RPMI8226 (cell line): Measurements from ENCODE around the gene C1orf53.
A peak's percentile ranks its signal among the peaks of the same experiment; 100 is the strongest.

Experiments
- DNase-seq: peaks from one replicate; pipeline ENCODE4 v3.0.0-alpha.2; 2015

The C1orf53 gene

DNA sequence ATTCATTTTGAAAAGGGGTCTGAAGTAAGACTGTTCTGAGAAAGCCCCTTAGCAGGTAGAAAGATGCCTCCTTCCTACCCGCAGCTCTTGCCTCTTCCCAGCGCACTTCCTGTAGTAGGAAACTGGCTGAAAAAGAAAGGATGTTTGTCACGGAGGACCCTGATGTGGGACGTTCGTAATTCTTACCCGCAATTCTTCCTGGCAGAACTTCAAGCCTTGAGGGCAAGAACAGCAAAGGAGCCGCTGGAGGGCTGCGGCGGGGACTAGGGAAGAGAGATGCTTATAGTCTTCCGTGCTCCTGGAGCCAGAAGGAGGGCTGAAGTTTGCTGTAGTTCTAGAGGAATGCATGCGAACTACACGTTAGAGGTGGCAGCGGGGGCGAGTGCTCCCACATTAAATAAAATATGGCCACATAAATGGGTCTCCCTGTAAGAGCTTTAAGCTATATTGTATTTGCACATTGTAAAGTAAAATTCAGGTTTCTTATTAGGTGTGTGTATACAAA, 6.3 kb downstream of the C1orf53 start:
- no peak for DNase-seq

DNA sequence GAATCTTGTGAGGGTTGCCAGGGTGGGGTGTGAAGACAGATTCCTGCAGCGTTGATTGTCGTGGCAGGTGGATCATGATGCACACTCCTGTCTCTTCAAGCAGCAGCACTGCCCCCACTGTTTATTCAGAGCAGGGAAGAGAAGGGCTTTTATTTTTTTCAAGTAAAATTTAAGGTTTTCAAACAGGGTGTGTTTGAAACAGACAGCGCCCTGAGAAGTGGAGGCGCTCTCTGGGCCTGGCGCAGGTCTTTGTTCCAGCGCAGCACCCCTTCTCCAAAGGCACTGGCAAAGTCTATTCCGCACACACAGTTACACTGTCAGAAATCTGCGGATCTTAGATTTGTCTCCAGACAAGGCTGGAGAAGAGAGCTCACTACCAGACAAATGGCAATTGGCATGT, 7.0 kb downstream of the C1orf53 start:
- peak; percentile 31 for DNase-seq

DNA sequence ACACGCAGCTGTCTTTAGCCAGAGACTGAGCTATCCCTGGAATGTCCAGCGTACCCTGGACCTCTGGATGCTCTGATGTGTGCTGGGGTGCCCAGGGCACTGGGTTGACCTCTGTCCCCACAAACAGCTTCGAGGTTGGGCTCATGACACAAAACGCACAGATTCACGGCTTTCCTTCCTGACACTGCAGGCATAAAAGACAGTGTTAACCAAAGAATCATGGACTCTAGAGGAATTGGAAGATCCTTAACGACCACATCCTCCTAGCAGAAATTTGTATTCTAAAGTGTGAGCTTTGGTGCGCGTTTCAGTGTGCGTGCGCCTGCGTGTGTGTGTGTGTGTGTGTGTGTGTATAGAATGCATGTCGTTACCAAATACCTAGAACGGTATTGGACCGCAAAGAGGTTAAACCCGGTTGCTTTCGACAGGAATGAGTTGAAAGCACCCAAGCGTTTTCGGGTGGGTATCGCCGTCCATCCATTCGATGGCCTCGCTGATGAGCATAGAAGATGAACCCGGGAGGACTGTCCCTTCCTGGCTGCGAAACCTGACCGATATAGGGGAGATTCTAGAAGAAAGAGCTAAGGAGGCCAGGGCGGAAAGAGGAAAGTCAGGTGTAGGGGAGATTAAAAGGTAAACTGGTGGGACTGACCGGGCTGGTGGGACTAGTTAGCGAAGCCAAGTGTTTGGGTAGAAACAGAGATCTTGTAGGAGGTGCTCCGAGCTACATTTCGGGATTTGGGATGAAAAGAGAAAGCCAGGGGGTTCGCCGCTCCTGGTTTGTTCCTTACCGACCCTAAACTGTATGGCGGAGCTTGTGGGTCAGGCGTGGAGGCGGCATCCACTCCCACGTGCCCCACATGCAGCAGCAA, 7.9 kb downstream of the C1orf53 start:
- DNase-seq: no peak

DNA sequence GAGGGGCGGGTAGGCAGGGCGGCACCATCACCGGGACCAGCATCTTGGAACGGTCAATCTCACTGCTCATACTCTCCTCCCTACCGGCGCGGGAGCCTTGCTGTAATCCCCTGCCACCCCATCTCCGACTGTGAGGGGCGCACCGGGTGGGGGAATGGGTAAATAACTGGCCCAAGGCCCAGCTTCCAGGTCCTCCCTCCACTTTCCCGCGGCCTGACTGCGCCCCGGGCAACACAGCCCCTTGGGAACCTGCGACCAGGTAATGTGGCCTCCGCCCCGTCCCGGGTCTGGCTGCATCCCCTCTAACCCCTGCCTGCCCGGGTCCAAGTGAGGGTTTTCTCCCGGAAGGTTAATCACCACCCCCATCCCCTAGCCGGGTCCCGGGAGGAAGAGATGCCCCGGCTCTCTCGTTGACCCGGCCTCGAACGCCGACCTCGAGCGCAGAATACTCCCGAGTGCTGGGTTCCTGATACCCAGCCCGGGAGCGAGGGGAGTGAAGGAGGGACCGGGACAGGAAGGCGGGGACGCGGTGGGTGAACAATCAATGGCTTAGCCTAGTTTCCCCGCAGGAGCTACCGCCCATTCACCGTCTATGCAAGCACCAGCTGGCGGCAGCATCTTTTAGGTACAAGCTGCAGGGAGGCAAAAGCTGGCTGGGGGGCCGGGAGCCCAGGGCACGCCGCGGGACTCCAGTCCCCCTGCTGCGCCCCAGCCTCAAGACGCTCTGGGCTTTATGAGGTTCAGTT, 8.9 kb downstream of the C1orf53 start:
- no peak for DNase-seq

DNA sequence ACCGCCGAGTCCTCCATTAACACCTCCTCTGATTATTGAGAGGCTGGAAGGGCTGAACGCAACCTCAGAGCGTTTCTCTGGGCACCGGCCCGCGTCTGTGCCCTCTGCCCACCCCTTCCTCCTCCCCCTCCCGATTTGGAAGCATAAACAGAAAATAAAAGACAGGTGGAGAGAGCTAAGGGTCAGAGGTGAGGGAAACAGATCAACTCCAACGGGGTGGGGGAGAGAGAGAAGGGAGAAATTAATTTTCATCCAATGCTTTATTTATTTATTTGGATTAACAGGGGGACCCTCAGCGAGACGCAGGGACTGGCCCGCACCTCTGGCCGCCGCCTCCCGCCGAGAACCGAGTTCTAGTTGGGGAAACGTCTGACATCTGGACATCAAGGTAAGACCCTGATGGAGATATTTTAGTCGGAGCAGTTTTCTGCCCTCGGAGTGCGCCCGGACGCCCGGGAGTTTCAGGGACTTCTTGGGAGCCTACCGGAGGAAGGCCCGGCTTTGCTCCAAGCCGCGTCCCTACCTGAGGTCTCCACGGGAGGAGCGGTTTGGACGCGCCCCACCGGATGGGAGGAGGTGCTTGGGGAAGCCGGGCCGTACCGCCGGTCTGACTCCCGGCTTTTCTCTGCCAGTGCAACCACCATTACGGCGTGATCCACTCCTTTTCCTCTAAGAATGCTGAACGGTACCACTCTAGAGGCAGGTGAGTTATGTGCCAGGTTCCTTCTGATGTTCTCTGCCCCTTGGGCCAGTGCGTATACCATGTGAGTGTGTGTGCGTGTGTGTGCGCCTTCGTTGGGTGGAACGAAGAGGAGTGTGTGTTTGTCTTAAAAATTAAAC, 9.6 kb downstream of the C1orf53 start:
- peak; percentile 4 for DNase-seq

DNA sequence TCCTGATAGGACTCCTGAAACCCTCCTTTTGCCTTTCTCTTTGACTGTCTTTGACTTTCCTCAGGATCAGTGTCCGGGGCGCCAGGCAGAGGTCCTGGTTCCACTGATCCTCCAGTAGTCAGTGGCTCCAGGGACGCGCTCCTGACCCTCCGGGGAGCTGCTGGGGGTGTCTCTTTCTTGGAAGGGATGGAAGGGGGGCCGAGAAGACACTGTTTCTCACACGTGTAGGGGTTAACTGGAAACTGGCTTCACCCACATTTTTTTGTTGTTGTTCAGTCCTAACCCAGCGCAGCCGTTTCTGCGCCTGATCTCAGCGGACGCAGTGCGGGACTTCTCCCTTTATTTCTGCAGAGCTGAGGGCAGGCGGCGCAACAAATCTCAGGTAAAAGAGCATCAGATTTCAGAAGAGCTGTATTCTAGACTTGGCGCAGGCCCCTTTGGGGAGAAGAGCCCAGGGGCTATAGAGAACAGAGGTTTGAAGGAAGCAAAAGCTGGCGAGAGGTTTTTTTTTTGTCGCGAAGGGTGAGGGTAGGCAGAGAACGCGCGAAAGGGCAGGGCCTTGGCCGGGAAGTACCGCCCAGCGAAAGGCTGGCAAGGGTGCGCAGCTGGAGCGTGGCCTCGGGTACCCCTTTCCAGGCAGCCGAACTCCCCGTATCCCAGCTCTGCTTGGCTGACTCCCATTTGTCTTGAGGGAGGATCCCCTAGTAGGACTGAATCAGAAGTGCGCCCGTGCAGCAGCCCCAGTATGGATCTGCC, 10.5 kb downstream of the C1orf53 start:
- no peak for DNase-seq

DNA sequence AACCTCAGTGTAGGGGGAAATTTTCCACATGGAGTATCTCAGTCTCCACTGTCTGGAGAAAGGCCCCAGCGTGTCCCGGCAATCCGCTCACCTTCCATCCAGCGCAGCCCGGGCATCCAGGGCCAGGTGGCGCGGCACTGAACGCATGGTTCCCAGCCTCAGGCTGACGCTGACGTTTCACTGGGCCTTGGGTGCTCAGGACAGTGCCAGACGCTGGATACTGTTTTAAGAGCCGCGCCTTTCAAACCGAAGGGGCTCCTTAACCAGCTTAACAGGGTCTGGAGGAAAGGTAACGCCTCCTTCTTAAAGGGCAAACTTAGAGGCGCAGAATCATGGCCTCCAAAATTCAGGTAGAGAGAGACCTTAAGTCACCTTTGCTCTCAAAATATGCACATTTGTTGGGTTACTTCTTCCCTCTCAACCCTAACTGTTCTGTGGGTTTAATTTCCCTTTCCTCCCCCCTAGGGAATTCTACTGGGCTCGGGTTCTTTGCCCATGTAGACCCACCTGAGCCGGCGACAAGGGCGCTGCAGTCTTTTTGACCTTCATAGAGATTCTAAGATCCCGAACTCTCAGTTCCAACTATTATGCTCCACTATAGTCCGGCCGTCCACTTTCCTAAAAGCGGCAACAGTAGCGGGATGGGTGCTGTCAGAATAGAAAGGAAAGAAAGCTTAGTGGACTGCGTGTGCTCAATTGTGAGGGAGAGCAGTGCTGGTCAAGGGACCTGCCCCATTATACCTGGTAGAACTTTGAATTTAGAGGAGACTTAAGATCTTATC, 11.3 kb downstream of the C1orf53 start:
- DNase-seq: no peak

DNA sequence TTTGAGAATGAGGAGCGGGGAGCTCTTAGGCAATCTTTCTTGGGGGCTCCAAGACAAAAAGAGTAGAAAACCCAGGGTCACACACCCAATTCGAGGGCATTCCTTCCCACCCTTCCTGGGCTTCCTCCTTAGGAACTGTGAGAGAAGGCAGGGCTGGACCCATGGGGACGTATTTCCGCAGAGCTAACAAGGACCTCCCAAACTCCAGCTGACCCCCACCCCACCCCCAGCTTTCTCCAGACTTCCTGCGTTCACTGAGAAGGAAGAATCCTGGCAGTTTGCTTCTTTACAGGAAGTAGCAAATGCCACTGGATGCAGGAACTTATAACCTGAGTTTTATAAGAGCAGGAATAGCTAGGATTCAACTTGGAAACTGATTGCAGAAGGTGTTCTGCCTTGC, 12.1 kb downstream of the C1orf53 start:
- DNase-seq: no peak

DNA sequence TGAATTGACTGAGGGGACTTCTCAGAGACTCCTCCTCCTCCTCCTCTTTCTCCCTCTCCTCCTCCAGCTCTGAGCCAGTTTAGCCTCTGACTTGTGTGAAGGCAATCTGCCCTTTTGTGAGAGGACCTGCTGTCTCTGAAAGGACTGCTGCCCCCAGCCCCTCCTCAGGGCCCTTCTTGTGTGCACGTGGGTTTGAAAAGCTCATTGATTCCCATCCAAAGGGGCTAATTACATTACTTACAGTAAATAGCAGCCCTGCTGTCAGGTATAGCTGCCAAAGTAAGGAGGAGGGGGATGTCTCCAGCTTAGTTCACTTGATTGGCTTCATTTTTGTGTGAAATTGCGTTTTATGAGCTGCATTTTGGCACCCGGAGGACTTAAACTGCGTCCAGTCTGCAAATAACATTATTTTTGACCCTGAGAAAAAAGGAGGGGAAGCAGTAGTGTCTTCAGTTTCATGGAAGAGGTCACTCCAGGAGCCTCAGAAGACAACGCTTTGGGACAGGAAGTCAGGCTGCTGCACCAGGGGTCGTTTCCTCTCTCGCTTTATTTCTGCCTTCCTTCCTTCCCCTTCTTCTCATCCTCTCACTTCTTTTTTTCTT, 12.9 kb downstream of the C1orf53 start:
- DNase-seq: no peak

DNA sequence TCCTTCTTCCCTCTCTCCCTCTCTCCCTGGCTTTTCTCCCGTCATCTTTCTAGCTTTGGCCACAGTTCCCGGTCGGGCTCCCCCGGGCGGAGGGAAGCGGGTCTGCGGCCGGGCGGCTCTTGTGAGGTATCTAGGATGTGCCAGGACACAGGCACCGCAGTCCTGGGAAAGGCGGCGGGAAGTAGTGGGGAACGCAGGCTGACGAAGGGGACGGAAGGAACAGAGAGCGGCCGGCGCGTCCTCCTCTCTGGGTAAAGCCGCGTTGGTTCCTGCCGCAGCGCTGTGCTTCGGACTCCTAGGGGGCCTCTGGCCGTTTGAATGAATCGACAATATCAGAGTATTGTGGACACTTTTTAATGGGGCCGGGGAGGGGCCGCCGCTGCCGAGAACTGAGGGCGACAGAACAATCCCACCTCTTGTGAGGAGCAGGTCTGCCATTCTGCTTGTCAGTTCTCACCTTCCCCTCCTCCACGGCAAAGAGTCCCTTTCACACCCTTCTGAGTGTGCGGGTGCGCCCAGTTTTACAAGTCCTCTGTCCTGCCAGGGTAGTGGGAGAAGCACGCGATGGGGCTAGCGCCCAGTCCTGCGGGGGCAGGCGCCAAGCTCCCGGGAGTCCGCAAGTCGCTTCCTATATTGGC, 13.6 kb downstream of the C1orf53 start:
- DNase-seq: peak; percentile 26

DNA sequence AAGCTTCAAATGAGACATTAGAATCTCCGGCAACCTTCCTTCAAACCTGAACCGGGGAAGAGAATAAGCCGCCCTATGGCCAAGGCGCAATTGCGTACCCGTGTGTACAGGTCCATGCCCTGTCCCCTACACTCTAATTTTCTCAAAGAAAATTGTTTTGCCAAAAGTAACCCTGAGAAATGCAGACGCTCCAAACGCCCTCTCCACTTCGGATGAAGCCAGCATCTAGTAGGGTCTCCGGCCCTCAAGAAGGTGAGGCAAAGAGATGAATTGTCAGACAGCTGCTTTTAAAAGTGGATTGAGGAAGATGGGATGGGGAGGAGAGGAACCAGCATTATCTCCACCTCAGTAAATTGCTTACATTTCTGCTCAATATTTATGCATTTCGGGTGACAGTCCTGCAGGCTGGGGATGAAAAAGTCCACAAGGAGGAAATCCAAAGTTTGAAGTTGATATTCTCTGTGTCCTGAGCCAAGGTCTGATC, 14.1 kb downstream of the C1orf53 start:
- no peak for DNase-seq

DNA sequence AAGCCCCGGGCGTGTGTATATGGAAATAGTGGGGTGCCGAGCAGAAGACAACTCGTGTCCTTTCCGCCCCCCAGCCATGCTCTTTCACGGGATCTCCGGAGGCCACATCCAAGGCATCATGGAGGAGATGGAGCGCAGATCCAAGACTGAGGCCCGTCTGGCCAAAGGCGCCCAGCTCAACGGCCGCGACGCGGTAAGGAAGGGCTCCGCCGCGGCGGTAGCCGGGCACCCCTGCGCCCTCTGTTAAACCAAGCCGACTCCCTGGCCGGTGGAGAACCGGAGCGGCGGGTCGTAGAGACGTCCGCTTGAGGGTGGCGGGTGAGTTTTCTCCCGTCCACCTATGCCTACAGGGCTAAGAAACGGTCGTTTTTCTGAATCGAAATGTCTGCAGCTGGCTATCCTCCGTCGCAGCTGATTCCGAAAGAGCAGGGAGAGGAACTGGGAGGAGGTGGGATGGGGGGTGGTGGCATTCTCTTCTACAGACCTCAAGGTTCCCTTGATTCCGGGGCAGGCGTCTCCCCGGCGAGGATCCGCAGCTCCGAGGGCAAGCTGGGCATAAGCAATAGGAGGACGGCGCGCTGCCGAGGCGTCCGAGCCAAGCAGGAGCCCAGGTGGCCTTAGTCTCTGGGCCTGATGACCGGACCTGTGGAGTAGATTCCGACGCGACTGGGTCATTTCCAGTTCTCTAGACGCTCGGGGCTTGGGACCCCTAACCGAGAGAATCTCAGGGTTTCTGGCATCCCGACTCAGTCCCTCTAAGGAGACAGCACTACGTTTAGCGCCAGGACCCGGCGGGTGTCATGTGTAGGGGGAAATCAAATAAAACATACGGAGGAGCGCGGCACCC, 15.6 kb downstream of the C1orf53 start:
- peak; percentile 33 for DNase-seq

DNA sequence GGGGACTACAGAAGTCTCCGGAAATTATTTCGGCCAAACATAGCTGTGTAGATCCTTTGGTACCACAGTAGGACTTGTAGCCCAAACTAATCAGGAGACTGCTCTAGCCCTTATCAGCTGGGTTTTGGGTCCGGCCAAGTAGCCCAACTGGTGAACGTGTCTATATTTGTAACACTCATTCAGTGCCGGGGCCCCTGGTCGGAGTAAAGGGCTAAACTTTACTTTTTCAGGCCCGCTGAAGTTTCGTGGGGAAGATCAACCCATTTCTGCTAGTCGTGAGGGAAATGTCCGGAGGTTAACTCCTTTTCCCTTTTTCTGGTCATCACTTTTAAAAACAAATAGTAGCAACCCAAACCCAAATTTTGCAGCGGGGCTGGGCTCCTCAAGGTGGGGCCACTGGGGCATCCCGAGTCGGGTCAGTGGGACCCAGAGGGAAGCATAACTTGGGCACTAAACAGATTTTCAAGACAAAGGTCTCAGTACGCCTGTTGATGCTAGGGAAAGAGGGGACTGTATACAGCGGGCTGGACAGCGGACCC, 16.4 kb downstream of the C1orf53 start:
- no peak for DNase-seq

DNA sequence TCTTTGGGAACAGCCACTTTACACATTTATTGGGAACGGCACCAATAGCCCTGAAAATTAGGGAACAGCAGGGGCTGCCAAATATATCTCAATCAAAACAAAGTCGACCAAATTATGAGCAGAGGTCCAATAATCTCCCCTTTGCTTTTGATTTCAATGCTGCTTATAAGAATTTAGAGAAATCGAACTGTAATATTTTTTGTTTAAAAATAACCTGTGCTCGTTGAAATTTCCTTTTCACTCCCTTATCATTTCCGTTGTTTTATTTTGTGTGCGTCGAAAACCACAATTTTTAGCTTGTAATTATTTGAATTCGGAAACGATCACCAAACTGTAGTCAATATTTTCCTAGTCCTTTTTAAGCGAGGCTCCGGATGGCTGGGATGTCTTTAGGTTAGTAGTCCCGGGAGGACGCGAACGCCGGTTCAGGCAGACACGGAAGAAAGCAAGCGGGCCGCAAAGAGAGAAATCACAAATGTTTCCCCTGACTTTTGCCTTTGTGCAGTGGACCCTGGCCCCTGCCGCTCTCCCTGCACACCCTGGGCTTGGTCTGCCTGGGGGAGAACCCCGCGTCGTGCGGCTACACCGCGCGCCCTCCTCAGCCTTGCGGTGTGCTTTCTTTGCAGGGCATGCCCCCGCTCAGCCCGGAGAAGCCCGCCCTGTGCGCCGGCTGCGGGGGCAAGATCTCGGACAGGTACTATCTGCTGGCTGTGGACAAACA, 17.1 kb downstream of the C1orf53 start:
- DNase-seq: no peak

DNA sequence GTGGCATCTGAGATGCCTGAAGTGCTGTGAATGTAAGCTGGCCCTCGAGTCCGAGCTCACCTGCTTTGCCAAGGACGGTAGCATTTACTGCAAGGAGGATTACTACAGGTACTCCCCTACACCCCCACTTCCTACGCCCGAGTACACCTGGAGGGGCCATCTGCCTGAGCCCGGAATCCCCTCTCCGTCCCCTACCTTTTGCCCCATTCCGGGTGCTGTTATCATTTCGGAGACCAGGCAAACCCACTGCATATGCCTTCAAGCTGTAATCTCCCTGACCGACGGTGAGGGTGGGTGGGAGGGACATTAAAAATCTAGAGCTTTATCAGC, 17.6 kb downstream of the C1orf53 start:
- DNase-seq: no peak

DNA sequence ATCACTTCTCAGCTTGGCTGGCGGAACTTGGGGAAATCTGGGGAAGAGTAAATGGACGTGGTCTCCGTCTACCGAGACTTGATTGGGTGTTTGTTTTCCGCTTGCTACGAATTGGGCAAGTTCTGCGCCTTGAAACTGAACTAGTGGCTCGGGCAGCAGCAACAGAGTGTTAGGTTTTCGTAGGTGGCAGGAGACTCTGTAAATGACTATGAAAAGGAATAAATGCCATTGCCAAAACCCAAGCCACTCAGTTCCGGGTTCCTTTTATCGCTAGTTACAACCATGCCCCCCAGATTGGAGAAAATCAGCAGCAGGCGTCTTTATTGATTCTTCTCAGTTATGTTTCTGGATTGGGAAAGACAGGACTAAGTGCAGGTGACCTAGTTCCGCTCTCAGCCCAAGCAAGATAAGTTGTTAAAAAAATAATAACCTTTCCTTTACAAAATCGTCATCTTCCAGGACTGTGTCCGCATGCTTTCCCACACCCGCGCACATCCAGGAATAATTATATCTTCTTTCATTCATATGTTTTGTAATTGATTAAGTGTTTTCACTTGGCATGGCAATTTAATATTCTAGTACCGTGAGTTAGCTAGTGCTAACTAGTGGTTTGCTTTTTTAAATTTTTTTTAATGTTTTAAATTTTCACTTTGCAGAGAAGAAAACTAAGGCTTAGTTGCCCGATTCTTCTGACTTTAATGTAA, 18.1 kb downstream of the C1orf53 start:
- DNase-seq: no peak

DNA sequence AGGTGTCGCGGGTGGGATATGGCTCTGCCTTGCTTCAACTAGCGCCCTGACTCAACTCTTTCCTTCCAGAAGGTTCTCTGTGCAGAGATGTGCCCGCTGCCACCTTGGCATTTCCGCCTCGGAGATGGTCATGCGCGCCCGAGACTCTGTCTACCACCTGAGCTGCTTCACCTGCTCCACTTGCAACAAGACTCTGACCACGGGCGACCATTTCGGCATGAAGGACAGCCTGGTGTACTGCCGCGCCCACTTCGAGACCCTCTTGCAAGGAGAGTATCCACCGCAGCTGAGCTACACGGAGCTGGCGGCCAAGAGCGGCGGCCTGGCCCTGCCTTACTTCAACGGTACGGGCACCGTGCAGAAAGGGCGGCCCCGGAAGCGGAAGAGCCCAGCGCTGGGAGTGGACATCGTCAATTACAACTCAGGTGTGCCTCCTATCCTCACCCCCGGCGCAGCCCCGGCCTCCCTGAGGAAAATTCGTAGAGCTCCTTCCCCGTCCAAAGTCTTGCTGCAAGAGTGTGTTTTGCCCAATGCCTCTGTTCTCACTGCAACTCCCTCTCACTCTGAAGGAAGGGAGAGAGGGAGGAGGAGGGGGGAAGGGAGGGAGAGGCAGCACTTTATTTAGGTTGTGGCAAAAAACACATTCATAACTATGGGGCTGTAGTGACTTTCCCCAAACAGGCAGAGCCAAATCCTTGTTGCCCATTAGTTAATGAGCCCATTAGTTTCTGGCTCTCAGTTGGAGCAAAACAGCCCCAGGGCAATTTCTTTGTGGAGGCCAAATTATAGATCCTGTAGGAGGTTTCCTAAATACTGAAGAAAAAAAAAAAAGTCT, 19.0 kb downstream of the C1orf53 start:
- no peak for DNase-seq
